Mucosa of descending colon (tissue), 3 donors: ENCODE measurements around the gene LCN1. TPM values are rescaled to one million over a fixed set of nuclear protein-coding genes. Genes with fewer than 3 reads are reported as not detected.

Experiments used
- ATAC-seq: fragments of 200-7000 bp; cut with Tn5 transposase; one replicate; pipeline ENCODE4 v1.9.1; 2020; ENCODE audit warnings: mild to moderate bottlenecking, moderate library complexity
- DNase-seq, 3 donors: peaks; one replicate each; pipeline ENCODE4 v3.0.0-alpha.2; 2020
- H3K36me3 ChIP-seq: fragments of 200-600 bp; one replicate; pipeline ENCODE4 v1.8.0; 2021; ENCODE audit warnings: low read depth, mild to moderate bottlenecking
- H3K4me1 ChIP-seq: fragments of 200-600 bp; one replicate; pipeline ENCODE4 v1.8.0; 2021; ENCODE audit warnings: low read depth, mild to moderate bottlenecking
- H3K4me3 ChIP-seq: fragments of 200-600 bp; one replicate; pipeline ENCODE4 v1.8.0; 2021; ENCODE audit warnings: mild to moderate bottlenecking
- H3K9me3 ChIP-seq: fragments of 200-600 bp; one replicate; pipeline ENCODE4 v1.8.0; 2021; ENCODE audit warnings: mild to moderate bottlenecking
- intact Hi-C, 2 donors: fragments of 100-400 bp; cut with DNase I in 1 of 2; cut with micrococcal nuclease in 1 of 2; formaldehyde crosslinking; loops; one replicate each; pipeline versions ENCODE4 v1.11.0 to v1.11.1; 2022; cut with DNase I, micrococcal nuclease
- total RNA-seq, 3 donors: library from RNA; stranded (reverse); fragmentation: NEBNext Ultra II Directional in 2 of 3; extraction: Animal tissue kit (Norgen Biotek cat#: 25700) in 2 of 3; gene quantifications; one replicate each; pipeline versions ENCODE4 v1.2.1 to v1.2.4, GENCODE V29; 2021 to 2023
- TF ChIP-seq, protein P1 (sequence below): fragments of 200-600 bp; IDR thresholded peaks from one replicate; pipeline ENCODE4 v1.8.0; 2022; ENCODE audit warnings: antibody characterized with exemption, mild to moderate bottlenecking
- donor health status: DM: no; HTN: no; CAD: no; lungs with moderate emphysema.
- donor health status: DM: no; HTN: no; CAD: no.
- donor health status: DM: no; HTN: yes; CAD: no.

The LCN1 gene
- total RNA-seq, 3 donors from 2014 or later: not detected

DNA sequence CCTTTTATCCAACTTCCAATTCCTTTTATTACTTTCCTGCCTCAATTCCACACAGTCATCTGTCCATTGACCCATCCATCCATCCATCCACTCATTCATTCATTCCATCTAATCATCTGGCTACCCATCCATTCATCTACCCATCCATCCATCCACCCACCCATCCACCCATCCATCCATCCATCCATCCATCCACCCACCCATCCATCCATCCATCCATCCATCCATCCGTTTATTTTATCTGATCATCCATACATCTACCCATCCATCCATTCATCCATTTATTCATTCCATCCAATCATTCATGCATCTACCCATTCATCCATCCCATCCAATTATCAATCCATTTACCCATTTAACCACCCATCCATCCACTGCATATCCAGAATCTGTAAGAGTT lies 51.9 kb downstream of the LCN1 start:
- intact Hi-C loops: no loop called here
- Histone ChIP-seq H3K9me3 (no peaks in the 10 kb centered on the region), H3K4me3 (no peak overlapping the region), H3K36me3 (no peaks in the 10 kb centered on the region), H3K4me1 (no peaks in the 10 kb centered on the region)
- TF ChIP-seq, protein P1, sequence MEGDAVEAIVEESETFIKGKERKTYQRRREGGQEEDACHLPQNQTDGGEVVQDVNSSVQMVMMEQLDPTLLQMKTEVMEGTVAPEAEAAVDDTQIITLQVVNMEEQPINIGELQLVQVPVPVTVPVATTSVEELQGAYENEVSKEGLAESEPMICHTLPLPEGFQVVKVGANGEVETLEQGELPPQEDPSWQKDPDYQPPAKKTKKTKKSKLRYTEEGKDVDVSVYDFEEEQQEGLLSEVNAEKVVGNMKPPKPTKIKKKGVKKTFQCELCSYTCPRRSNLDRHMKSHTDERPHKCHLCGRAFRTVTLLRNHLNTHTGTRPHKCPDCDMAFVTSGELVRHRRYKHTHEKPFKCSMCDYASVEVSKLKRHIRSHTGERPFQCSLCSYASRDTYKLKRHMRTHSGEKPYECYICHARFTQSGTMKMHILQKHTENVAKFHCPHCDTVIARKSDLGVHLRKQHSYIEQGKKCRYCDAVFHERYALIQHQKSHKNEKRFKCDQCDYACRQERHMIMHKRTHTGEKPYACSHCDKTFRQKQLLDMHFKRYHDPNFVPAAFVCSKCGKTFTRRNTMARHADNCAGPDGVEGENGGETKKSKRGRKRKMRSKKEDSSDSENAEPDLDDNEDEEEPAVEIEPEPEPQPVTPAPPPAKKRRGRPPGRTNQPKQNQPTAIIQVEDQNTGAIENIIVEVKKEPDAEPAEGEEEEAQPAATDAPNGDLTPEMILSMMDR: no peak
- DNase-seq (no peak), ATAC-seq (no peak)

DNA sequence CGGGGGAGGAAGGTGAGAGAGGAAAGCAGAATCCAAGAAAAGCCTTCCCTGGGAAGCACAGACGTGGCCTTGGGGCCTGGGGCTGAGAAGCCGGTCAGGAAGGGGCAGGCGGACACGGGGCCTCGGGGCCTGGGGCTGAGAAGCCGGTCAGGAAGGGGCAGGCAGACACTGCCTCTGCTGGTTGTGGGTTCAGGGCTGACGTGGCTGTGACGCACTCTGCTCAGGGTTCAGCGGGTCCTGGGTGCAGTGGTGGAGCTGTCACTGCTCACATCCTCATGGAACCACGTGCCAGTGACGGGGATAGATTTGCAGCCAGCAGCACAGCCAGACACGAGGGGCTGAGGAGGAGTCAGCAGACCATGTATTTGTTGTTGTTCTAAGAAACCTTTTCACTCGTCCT lies 53.1 kb downstream of the LCN1 start:
- DNase-seq (no peak), ATAC-seq (no peak)
- H3K9me3 ChIP-seq: no peaks in the 10 kb centered on the region
- no peak overlapping the region for H3K4me3 ChIP-seq
- TF ChIP-seq, protein P1: no peak
- intact Hi-C loops: no loop called here
- H3K4me1 ChIP-seq: no peaks in the 10 kb centered on the region
- H3K36me3 ChIP-seq: no peaks in the 10 kb centered on the region

DNA sequence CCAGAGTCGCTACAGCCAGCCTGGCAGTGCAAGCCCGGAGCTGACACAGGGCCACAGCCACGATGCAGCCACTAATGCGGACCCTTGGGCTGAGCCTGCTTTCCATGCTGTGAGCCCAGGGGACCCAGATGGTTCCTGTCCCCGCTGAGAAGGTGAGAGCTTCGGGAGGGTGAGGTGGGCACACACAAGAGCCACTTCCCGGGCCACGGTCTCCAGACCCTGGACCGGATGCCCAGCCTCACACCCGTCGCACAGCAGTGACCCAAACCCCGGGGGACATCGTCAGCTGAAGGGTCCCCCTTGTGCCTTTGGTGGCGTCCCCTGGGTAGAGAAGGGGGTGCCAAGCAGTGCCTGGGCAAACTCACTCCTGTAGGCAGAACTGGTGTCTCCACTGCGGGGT lies 53.7 kb downstream of the LCN1 start:
- ATAC-seq (no peak), DNase-seq (no peak)
- TF ChIP-seq, protein P1: no peak
- Histone ChIP-seq H3K4me3 (no peak overlapping the region), H3K9me3 (no peaks in the 10 kb centered on the region), H3K36me3 (no peaks in the 10 kb centered on the region), H3K4me1 (no peaks in the 10 kb centered on the region)
- intact Hi-C loops: no loop called here

Other genes with a start within 250 kb of the LCN1 start
- 10 to 100 TPM; 16.4 to 24.5 (median 21.5) TPM for gene PPP1R26, start 41.7 kb upstream of the LCN1 start, total RNA-seq
- gene MRPS2, start 20.8 kb upstream of the LCN1 start, total RNA-seq: 10 to 100 TPM; 27.3 to 36.0 (median 28.2) TPM
- gene OBP2A, start 24.7 kb downstream of the LCN1 start, total RNA-seq: not detected
- gene PAEP, start 40.3 kb downstream of the LCN1 start, total RNA-seq: not detected
- gene GLT6D1, start 118.1 kb downstream of the LCN1 start, total RNA-seq: not detected
- not detected for gene LCN9, start 141.9 kb downstream of the LCN1 start, total RNA-seq
- gene SOHLH1, start 178.0 kb downstream of the LCN1 start, total RNA-seq: not detected
- gene KCNT1, start 180.7 kb downstream of the LCN1 start, total RNA-seq: under 1 TPM in 2 of 3 donors, not detected in 1; 0.22 to 0.60 TPM